Fibroblast of skin of scalp (primary cell): ENCODE data around the gene CCDC138.
A peak's percentile ranks its signal among the peaks of the same experiment; 100 is the strongest.

ENCODE experiments used
- DNase-seq: peaks from one replicate; pipeline ENCODE4 v3.0.0-alpha.2; 2013

Gene CCDC138

DNA sequence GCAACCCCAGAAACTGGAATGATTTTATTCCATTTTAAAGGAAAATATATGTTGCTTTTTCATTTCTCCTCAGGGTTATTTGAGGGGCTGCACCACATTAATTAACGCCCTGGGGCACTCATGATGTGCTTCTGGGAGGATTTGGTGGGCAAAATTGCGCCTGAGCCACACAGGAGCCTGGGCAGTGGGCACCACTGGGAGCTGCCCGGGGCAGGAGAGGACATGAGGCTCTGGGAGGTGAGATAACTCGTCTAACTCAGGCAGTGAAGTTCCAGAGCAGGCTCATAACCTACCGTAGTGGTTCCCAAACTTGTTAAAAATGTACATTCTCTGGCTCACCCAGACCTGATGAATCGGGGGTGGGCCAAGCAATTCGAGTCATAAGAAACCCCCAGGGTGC, 134.1 kb downstream of the CCDC138 start:
- DNase-seq: no peak

DNA sequence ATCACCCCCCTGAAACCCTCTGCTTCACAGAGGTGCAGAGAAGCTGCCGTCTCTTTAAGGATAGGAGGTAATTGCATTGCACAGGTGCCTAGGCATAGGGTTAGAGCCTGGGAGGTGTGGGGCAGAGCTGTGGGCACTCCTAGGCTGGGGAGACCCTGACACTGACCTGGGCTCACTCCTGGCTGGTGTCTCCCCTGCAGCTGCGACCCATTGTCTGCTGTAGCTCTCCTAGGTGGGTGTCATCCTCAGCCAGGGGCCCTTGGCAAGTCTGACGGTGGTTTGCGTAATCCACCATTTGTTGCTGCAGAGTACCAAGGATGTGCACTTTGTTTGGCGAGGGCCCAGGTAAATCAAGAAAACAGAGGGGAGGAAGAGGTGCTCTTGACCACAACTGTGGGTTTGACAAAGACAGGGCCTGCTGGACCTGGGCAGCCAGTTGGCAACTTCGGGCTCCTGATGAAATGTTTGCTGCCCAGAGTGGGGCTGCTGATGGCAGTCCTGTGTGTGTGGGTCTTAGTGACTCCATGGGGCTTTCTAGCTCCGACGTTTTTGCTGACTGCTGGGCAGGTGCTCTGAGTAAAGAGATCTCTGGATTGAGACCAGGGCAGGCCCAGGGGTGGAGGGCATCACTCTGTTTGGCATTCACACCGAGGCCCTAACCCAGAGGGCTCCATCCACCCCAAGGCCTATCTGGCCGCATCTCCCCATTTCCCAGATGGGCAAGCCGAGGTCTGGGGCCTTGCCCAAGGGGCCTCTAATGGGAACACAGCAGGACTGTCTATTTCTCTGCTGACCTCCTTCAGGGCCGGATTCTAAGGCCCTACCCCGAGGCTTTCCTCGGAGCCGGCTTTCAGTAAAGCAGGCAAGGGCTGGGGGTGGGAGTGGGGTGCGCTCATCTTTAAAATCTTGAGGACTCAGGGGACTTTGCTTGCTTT, 134.8 kb downstream of the CCDC138 start:
- no peak for DNase-seq

DNA sequence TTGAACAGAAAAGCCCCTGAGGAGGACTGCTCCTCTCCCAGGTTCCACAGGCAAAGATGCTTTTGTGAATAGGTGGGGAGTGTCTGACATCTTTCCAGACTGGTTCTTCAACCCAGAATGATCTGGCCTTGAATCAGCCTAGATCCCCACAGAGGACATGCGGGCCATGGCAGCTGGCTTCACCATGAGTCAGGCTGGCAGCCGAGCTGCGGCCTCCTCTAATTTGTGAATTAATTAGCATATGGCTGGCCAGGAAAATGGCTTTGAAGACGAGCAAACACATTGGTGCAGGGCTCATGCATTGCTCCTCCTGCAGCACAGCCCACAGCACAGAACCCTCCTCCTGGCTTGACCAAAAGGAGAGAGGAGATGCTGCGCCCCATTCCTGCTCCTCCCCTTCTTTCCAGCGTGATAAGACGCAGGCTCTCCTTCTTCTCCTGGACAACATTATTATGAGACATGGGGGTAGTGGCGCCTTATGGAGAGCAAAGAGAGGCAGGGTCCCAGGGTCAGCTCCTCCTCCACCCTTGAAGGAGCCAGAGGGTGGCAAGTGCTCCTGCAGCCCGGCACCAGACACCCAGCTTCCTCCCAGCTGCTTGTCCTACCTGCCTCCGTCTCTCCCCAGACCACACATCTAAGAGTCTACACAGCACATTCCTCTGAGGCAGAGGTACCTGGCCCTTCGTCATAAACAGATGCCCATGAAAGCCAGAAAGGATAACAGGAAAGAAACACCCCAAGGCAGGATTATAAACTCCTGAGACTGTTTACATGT, 135.8 kb downstream of the CCDC138 start:
- peak; percentile 31 for DNase-seq

DNA sequence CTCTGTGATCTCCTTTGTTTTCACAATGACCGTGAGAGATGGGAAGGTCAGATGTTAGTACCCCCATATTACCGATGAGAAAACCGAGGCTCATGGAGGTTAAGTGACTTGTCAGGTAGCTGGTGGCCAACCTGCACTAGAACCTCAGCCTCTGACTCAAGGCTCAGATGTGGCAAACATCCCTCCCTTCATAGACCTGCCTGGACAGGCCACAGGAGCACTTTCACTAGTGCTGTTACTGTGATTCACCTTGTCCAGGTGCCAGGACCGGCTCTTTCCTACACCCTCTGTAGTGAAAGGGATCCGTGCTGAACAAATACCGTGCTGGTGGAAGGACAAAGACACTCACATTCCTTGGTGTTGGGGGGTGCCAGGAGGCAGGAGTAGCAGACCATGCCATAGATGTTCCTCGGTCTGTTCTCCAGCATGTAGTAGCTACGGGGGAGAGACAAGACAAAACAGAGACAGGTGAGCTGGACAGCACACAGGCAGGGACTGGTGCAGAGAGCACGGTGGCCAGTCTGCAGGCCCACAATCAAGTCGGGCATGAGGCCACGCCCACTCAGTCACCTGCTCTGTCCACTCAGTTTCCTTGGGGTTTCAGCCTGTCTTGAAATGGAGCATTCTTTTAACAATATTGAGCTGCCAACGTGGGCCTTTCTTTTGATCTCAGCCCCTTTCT, 136.6 kb downstream of the CCDC138 start:
- DNase-seq: no peak

DNA sequence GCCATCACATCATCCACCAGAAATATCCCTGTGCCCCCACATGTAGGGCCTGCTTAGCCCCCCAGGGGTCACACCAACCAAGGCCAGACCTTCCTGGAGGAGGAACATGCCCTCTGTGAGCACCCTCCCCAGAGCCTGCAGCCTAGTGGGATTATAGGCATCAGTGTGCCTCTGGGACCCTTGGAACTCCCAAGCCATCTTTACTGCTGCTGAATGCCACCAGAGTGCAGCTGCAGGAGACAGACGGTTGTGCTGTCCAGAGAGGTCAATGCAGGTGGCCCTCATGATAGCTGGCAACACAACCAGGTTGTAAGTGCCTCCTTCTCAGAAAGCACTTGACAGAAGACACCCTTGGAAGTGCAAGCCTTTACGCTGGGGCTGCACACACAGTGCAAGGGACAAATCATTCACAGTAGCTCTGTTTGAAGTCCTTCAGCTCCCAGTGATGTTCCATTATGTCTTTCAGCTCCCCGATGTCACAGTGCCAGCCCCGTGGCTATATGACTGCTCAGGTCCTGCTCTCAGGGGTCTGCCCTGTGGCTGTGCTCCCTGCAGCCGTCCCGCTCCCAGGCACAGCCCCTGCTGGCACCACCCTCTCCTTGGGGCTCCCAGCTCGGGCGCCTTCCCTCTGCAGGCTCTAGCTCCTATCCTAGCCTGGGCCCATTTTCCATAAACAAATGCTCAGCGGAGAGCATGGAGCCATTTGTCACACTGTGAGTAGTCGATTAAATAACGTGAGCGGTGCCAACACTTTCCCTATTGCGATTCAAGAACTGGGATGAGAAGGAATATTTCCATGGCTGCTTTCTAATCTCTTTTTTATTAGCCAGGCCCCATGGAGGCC, 137.4 kb downstream of the CCDC138 start:
- no peak for DNase-seq

DNA sequence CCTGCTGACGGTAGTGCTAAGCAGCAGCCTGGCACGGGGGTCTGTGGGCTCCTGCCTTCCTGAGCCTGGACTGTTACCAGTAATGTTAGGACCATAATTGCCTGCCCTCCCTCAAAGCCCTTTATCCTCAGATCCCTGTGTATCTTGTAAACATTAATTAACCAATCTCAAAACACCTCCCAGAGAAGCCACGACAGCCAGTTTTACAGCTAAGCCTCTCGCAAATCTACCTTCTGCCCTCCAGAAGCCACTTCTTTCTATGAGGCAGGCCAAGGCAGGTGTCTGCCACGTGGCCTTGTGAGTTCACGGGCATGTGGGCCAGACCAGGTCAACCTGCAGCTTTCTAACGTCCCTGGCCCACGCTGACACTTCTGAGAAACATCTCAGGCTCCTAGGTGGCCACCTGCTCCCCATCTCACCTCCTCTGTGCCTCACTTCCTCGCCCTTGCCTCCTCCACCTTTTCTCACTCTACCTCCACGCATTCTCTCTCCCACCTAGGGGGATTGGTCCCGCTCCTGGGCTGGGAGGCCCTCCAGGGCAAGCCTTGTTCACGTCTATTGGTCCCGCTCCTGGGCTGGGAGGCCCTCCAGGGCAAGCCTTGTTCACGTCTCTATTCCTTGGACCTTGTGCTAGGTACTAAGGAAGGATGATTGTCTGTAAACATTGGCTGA, 138.1 kb downstream of the CCDC138 start:
- DNase-seq: no peak

DNA sequence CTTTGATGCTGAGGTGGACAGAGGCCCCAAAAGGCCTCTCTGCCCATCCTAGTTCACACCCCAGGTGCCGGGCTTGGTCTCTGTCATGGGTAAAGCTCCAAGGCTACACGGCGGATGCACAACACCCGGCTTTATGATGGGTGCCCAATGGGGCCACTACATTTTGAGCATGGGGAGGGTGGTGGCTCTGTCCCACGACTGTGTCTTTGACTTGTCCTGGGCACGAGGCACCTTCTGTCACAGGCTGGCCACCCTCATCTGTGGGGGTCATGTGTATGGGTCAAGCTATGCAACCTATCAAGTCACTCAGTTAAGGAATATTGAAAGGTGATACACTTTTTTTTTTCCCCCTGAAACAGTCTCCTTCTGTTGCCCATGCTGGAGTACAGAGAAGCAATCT, 138.7 kb downstream of the CCDC138 start:
- no peak for DNase-seq

DNA sequence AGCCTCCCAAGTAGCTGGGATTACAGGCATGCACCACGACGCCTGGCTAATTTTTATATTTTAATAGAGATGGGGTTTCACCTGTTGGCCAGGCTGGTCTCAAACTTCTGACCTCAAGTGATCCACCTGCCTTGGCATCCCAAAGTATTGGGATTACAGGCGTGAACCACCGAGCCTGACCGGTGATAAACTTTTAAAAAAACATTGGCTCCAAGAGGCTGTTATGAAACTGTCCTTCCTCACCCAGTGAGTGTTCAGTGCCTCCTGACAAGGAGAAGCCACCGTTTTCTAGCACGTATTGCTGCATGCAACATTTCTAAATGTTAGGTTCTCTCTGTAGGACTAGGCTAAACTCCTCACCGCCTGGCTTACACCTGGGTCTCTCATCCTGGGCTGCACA, 139.2 kb downstream of the CCDC138 start:
- no peak for DNase-seq
